ENCODE data around the gene PRSS8.

Gene PRSS8

GRCh38 chr16:31082368-31083045 is 53.0 kb downstream of the PRSS8 start:
- DNase-seq (ENCODE audit: low spot score), result no peak

Measured in iPS-NIHi11 (cell line).